ENCODE results near the gene MFSD2B. TPM values are rescaled to one million over a fixed set of nuclear protein-coding genes. Genes with fewer than 3 reads are reported as not detected.

Gene MFSD2B
- total and polyA plus RNA-seq, 2 experiments from 2014 or later, result 0.25 TPM; not detected in 1

GRCh38 chr2:24052951-24053350 is 43.1 kb downstream of the MFSD2B start:
- Histone ChIP-seq H2AFZ (no peak overlapping the region), H3K4me1 (ENCODE audit: insufficient read depth) (no peaks in the 10 kb centered on the region), H3K4me2 (no peak overlapping the region), H4K20me1 (ENCODE audit: insufficient read depth, poor library complexity, severe bottlenecking) (no peaks in the 10 kb centered on the region), H3K36me3 (replicated peaks; ENCODE audit: insufficient read depth, low read depth) (no peaks in the 10 kb centered on the region), H3K9me2 (replicated peaks; ENCODE audit: insufficient read depth) (no peaks in the 10 kb centered on the region), H3K27me3 (no peaks in the 10 kb centered on the region), H3K27ac (no peak overlapping the region), H3K9me3 (ENCODE audit: low read depth) (no peaks in the 10 kb centered on the region), H3K79me2 (no peaks in the 10 kb centered on the region), H3K4me3 (no peak overlapping the region)
- TF ChIP-seq CTCF (IDR thresholded peaks at IDR 0.05; ENCODE audit: poor library complexity) (no peak), EZH2 (IDR thresholded peaks at IDR 0.05; ENCODE audit: borderline replicate concordance) (no peak), EZH2phosphoT487 (IDR thresholded peaks at IDR 0.05; ENCODE audit: low read depth, severe bottlenecking, unreplicated experiment) (no peak)
- 100% methylated on average over 1 of the region's 1 CpG for WGBS (ENCODE audit: low lambda C conversion rate, missing lambda C conversion rate)
- DNase-seq (ENCODE audit: low spot score), result no peak

DNA sequence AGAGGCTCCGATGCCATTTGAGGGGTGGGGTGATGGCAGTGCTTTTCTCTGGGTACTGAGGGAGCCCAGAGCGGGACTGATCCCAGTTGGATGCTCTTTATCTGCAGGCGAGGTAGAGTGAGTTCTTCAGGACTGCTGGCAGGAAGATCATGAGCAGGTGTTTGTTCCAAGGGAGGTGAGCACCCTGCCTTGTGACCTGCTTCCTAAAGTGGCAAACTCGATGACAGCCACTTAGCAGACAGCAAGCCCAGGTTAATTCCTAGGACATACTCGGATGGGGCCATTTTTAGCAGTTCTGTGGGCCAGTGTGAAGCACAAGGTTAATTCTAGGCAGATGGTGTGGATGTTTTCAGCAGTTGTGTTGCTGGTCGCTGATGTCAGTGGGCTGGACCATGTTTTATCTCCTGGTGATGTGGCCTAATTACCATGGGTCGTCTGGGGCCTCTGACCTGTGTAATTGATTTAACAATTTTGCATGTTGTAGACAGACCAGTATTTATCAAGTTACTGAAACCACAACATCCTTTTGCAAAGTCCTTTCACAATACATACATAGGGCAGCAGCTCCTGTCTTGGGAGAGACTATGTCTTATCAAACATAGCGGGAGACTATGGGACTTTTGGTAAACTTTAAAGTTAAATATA is 44.6 kb downstream of the MFSD2B start:
- Histone ChIP-seq H3K79me2 (no peaks in the 10 kb centered on the region), H3K4me3 (no peak overlapping the region), H4K20me1 (ENCODE audit: insufficient read depth, poor library complexity, severe bottlenecking) (no peaks in the 10 kb centered on the region), H3K9me3 (ENCODE audit: low read depth) (no peaks in the 10 kb centered on the region), H3K4me1 (ENCODE audit: insufficient read depth) (no peaks in the 10 kb centered on the region), H3K36me3 (replicated peaks; ENCODE audit: insufficient read depth, low read depth) (no peaks in the 10 kb centered on the region), H3K4me2 (no peak overlapping the region), H3K9me2 (replicated peaks; ENCODE audit: insufficient read depth) (no peaks in the 10 kb centered on the region), H2AFZ (no peak overlapping the region), H3K27me3 (no peaks in the 10 kb centered on the region), H3K27ac (no peak overlapping the region)
- no peak for DNase-seq (ENCODE audit: low spot score)
- TF ChIP-seq CTCF (IDR thresholded peaks at IDR 0.05; ENCODE audit: poor library complexity) (no peak), EZH2 (IDR thresholded peaks at IDR 0.05; ENCODE audit: borderline replicate concordance) (no peak), EZH2phosphoT487 (IDR thresholded peaks at IDR 0.05; ENCODE audit: low read depth, severe bottlenecking, unreplicated experiment) (no peak)
- 84% methylated on average over 8 of the region's 8 CpGs for WGBS (ENCODE audit: low lambda C conversion rate, missing lambda C conversion rate)

DNA sequence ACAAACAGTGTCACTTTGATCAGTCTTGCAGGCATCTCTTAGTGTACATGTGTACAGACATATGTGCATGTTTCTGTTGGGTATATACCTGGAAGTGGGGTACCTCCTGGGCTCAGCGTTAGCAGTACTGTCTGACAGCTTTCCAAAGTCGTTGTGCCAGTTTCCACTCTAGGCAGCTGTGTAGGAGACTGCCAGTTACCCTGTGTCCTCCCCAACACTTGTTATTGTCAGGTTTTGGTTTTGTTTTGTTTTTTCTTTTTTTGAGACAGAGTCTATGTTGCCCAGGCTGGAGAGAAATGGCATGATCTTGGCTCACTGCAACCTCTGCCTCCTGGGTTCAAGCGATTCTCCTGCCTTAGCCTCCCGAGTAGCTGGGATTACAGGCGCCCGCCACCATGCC is 45.9 kb downstream of the MFSD2B start:
- Histone ChIP-seq H3K4me2 (no peak overlapping the region), H4K20me1 (ENCODE audit: insufficient read depth, poor library complexity, severe bottlenecking) (no peaks in the 10 kb centered on the region), H3K9me2 (replicated peaks; ENCODE audit: insufficient read depth) (no peaks in the 10 kb centered on the region), H3K79me2 (no peaks in the 10 kb centered on the region), H3K27ac (no peak overlapping the region), H2AFZ (no peak overlapping the region), H3K4me3 (no peak overlapping the region), H3K36me3 (replicated peaks; ENCODE audit: insufficient read depth, low read depth) (no peaks in the 10 kb centered on the region), H3K4me1 (ENCODE audit: insufficient read depth) (no peaks in the 10 kb centered on the region), H3K9me3 (ENCODE audit: low read depth) (no peaks in the 10 kb centered on the region), H3K27me3 (no peaks in the 10 kb centered on the region)
- no peak for TF ChIP-seq CTCF (IDR thresholded peaks at IDR 0.05; ENCODE audit: poor library complexity)
- TF ChIP-seq EZH2phosphoT487 (IDR thresholded peaks at IDR 0.05; ENCODE audit: low read depth, severe bottlenecking, unreplicated experiment), result no peak
- TF ChIP-seq EZH2 (IDR thresholded peaks at IDR 0.05; ENCODE audit: borderline replicate concordance), result no peak
- DNase-seq (ENCODE audit: low spot score), result no peak
- WGBS (ENCODE audit: low lambda C conversion rate, missing lambda C conversion rate), result 96% methylated on average over 6 of the region's 6 CpGs
